Liver (tissue), 9 donors: ENCODE measurements around the gene GFRA4. TPM values are rescaled to one million over a fixed set of nuclear protein-coding genes. Genes with fewer than 3 reads are reported as not detected.

ENCODE experiments used
- DNase-seq: peaks from one replicate; pipeline ENCODE4 v3.0.0-alpha.2; 2017; ENCODE audit warnings: low spot score
- H3K27ac ChIP-seq, 2 donors: one replicate each; pipeline ENCODE4 v1.7.0; 2013; ENCODE audit warnings: inconsistent platforms in 2 of 2, low read length in 2 of 2, control low read depth in 1 of 2, low read depth in 1 of 2, mild to moderate bottlenecking in 1 of 2
- H3K27me3 ChIP-seq, 4 donors: one replicate each; pipeline versions ENCODE4 v1.6.1 to v1.7.0; 2013; ENCODE audit warnings: low read length in 3 of 4, inconsistent platforms in 1 of 4, mild to moderate bottlenecking in 1 of 4, moderate library complexity in 1 of 4; ENCODE audit not compliant: control insufficient read depth in 4 of 4, insufficient read depth in 4 of 4
- H3K36me3 ChIP-seq, 4 donors: one replicate each; pipeline versions ENCODE4 v1.6.1 to v1.7.0; 2013; ENCODE audit warnings: low read length in 3 of 4, mild to moderate bottlenecking in 3 of 4, low read depth in 1 of 4, moderate library complexity in 1 of 4; ENCODE audit not compliant: control insufficient read depth in 4 of 4, insufficient read depth in 3 of 4
- H3K4me1 ChIP-seq, 4 donors: one replicate each; pipeline versions ENCODE4 v1.6.1 to v1.7.0; 2013; ENCODE audit warnings: low read length in 3 of 4, mild to moderate bottlenecking in 3 of 4, moderate library complexity in 1 of 4; ENCODE audit not compliant: control insufficient read depth in 4 of 4, insufficient read depth in 4 of 4
- H3K4me3 ChIP-seq, 3 donors: one replicate each; pipeline versions ENCODE4 v1.6.1 to v1.7.0; 2013; ENCODE audit warnings: low read length in 3 of 3, control low read depth in 1 of 3, low read depth in 1 of 3, mild to moderate bottlenecking in 1 of 3
- H3K9ac ChIP-seq, 2 donors: one replicate each; pipeline ENCODE4 v1.7.0; 2013; ENCODE audit warnings: low read length in 2 of 2, mild to moderate bottlenecking in 2 of 2, moderate library complexity in 2 of 2, control low read depth in 1 of 2, low read depth in 1 of 2
- H3K9me3 ChIP-seq, 4 donors: one replicate each; pipeline versions ENCODE4 v1.6.1 to v1.7.0; 2013; ENCODE audit warnings: low read length in 3 of 4; ENCODE audit not compliant: control insufficient read depth in 4 of 4
- CTCF ChIP-seq: fragments of 150-350 bp; IDR thresholded peaks from 2 replicates; pipeline ENCODE4 v1.5.1; 2017; ENCODE audit warnings: improper control_type of control experiment, low read depth, low read length; ENCODE audit not compliant: missing input control
- EGR1 ChIP-seq, 2 donors: IDR thresholded peaks; 2 replicates each; pipeline ENCODE4 v1.6.1; 2016 to 2018; ENCODE audit warnings: antibody characterized with exemption in 2 of 2, low read depth in 2 of 2
- FOXA2 ChIP-seq: IDR thresholded peaks from 2 replicates; pipeline ENCODE4 v1.6.1; 2016; ENCODE audit warnings: antibody characterized with exemption
- GABPA ChIP-seq, 2 donors: IDR thresholded peaks in 1 of 2; conservative IDR thresholded peaks in 1 of 2; 2 replicates each; pipeline ENCODE4 v1.6.1; 2016; ENCODE audit warnings: antibody characterized with exemption in 2 of 2, mild to moderate bottlenecking in 1 of 2, moderate library complexity in 1 of 2
- HNF4A ChIP-seq, 2 donors: conservative IDR thresholded peaks; 2 replicates each; pipeline ENCODE4 v1.6.1; 2016; ENCODE audit warnings: antibody characterized with exemption in 2 of 2, mild to moderate bottlenecking in 2 of 2
- NR2F2 ChIP-seq: IDR thresholded peaks from 2 replicates; pipeline ENCODE4 v1.6.1; 2016; ENCODE audit warnings: antibody characterized with exemption
- RAD21 ChIP-seq, 2 donors: IDR thresholded peaks; 2 replicates each; pipeline ENCODE4 v1.6.1; 2016; ENCODE audit warnings: antibody characterized with exemption in 2 of 2, mild to moderate bottlenecking in 2 of 2
- RXRA ChIP-seq, 2 donors: IDR thresholded peaks; 2 replicates each; pipeline ENCODE4 v1.6.1; 2017 to 2018; ENCODE audit warnings: antibody characterized with exemption in 2 of 2, mild to moderate bottlenecking in 1 of 2
- SP1 ChIP-seq: IDR thresholded peaks from 2 replicates; pipeline ENCODE4 v1.6.1; 2018; ENCODE audit warnings: antibody characterized with exemption, mild to moderate bottlenecking
- YY1 ChIP-seq: IDR thresholded peaks from 2 replicates; pipeline ENCODE4 v1.6.1; 2016; ENCODE audit warnings: antibody characterized with exemption, mild to moderate bottlenecking
- ZBTB33 ChIP-seq: IDR thresholded peaks from 2 replicates; pipeline ENCODE4 v1.6.1; 2016; ENCODE audit warnings: antibody characterized with exemption
- WGBS: extraction: QIAGEN DNeasy Blood & Tissue Kit; methylation state at CpG from one replicate; pipeline ENCODE4 v1.1.7; 2013; 5-methylcytosine and 5-hydroxymethylcytosine counted together
- polyA plus RNA-seq, 2 donors: library from polyadenylated mRNA; stranded (reverse) in 1 of 2; unstranded in 1 of 2; fragments of 200-250 nt in 1 of 2; fragments of >200 nt in 1 of 2; fragmentation: Nextera tagmentation in 1 of 2; extraction: Ambion mirVana in 1 of 2; gene quantifications; one replicate each; pipeline versions ENCODE4 v1.2.1 to v1.2.3, GENCODE V29; 2013 to 2015
- total RNA-seq, 2 donors: library from RNA; depleted of rRNA; stranded (reverse); fragments of >200 nt; gene quantifications; one replicate each; pipeline ENCODE4 v1.2.3, GENCODE V29; 2014
- TF ChIP-seq, protein P1 (sequence below): IDR thresholded peaks from 2 replicates; pipeline ENCODE4 v1.6.1; 2016; ENCODE audit warnings: antibody characterized with exemption
- donor health status: healthy.
- donor health status: healthy.
- donor health status: healthy.
- donor health status: healthy.
- donor health status: healthy.

Gene GFRA4
- total and polyA plus RNA-seq, 4 donors: not detected

DNA sequence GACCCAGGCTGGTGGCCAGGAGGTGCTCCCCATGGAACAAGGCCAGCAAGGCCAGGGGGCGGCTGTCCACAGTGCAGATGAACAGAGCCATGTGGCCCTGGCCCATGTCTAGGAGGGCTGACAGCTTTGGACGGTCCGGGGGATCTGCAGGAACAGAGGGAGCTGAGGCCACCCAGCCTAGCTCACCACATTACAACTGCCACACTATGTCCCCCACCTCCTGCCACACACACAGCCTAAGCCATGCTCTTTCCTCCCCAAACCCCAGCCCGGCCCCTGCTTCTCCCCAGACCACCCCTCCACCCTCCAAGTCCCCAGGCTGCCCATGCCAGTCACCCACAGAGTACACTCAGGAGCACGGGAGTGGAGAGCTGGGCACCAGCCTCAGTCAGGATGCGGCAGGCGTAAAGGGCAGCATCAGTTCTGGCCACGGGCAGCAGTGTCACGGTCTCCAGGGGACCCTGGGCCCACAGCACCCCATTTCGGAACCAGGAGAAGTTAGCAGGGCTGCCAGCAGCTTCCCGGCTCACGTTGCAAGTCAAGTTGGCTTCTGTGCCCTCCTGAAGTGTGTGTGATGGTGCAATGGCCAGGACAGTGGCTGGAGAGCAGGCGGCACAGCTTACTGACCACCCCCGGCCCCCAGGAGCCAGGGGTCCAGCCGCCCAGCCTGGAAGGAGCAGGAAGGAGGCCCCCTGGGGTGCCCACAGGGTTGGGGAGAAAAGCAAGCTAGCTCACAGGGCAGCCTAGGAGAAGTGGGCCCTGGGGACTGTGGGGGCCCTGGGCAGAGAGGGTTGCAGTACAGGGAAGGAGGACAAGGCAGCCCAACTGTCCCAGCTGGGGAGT lies 33.8 kb upstream of the GFRA4 start:
- 84% methylated on average over 15 of the region's 15 CpGs for WGBS

DNA sequence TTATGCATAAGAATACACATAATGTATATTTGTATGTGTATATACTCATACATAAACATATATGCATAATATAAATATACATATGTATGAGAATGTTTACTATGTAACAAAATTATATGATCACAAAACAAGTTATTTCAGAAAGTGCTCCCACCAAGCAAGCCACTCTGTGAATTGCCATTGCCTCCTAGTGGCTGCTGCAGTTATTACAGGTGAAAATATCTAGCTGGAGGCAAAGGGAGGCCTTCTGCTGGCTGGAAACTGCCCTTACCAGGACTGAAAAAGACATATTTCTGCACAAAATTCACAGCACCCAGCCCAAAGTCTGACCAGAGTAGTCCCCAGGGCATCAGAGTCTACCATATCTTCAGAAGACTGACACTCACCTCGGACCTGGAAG lies 33.0 kb upstream of the GFRA4 start:
- no peak overlapping the region for H3K9ac ChIP-seq
- peaks cover 0 to 3% (median 0%) of the 10 kb centered on the region in 4 donors for H3K9me3 ChIP-seq
- no peaks in the 10 kb centered on the region for H3K27me3 ChIP-seq
- no peaks in the 10 kb centered on the region for H3K4me1 ChIP-seq
- no peak for DNase-seq
- H3K27ac ChIP-seq: no peak overlapping the region
- H3K36me3 ChIP-seq: no peaks in the 10 kb centered on the region
- H3K4me3 ChIP-seq: no peak overlapping the region
- TF ChIP-seq CTCF (peak; percentile 4), RXRA (IDR thresholded peaks at IDR 0.05) (no peak), NR2F2 (no peak)
- 93% methylated on average over 1 of the region's 1 CpG for whole genome bisulfite sequencing

More for the DNA sequence above, 33.8 kb upstream of the GFRA4 start:
- Histone ChIP-seq H3K36me3 (no peaks in the 10 kb centered on the region), H3K27me3 (no peaks in the 10 kb centered on the region), H3K4me1 (no peaks in the 10 kb centered on the region), H3K9ac (no peak overlapping the region), H3K27ac (no peak overlapping the region), H3K4me3 (no peak overlapping the region), H3K9me3 (peaks cover 0 to 3% (median 0%) of the 10 kb centered on the region in 4 donors)
- TF ChIP-seq CTCF: no peak
- TF ChIP-seq RXRA (IDR thresholded peaks at IDR 0.05): no peak
- TF ChIP-seq, protein P1, sequence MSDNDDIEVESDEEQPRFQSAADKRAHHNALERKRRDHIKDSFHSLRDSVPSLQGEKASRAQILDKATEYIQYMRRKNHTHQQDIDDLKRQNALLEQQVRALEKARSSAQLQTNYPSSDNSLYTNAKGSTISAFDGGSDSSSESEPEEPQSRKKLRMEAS: no peak
- no peak for TF ChIP-seq EGR1 (IDR thresholded peaks at IDR 0.05; ENCODE audit: low read depth in 2 of 2)
- TF ChIP-seq HNF4A (conservative IDR thresholded peaks at IDR 0.05): no peak
- no peak for TF ChIP-seq NR2F2
- no peak for TF ChIP-seq SP1
- TF ChIP-seq YY1: no peak
- no peak for TF ChIP-seq FOXA2
- no peak for TF ChIP-seq GABPA (IDR thresholded peaks at IDR 0.05 in 1 of 2, conservative IDR thresholded peaks at IDR 0.05 in 1 of 2)
- TF ChIP-seq RAD21 (IDR thresholded peaks at IDR 0.05): no peak
- TF ChIP-seq ZBTB33: no peak
- no peak for DNase-seq
